K562 (cell line): ENCODE results near the gene FAM161B. TPM values are rescaled to one million over a fixed set of nuclear protein-coding genes. Genes with fewer than 3 reads are reported as not detected.

Source experiments
- FIP1L1 ChIP-seq: fragments of 200-400 bp; formaldehyde crosslinking; IDR thresholded peaks from 2 replicates; pipeline ENCODE4 v1.6.1; 2018; ENCODE audit warnings: mild to moderate bottlenecking, low read depth, low read length; ENCODE audit not compliant: poor library complexity, severe bottlenecking
- GTF2A2 ChIP-seq: IDR thresholded peaks from 2 replicates; pipeline ENCODE4 v1.6.1; 2016; ENCODE audit warnings: mild to moderate bottlenecking, missing genetic modification characterization, missing compliant biosample characterization
- HNRNPH1 ChIP-seq: fragments of 200-400 bp; formaldehyde crosslinking; optimal IDR thresholded peaks from 2 replicates; pipeline ENCODE3; 2017; ENCODE audit warnings: low read depth, mild to moderate bottlenecking, low read length, moderate library complexity
- KDM5B ChIP-seq: fragments of 200-600 bp; sonication (generic); IDR thresholded peaks from 2 replicates; pipeline ENCODE4 v1.6.1; 2012; ENCODE audit warnings: low read depth, mild to moderate bottlenecking, moderate library complexity, low read length, control low read depth, inconsistent platforms; ENCODE audit not compliant: insufficient replicate concordance
- LCOR ChIP-seq: sonication (generic); formaldehyde crosslinking; IDR thresholded peaks from 2 replicates; pipeline ENCODE4 v1.8.0; 2022; ENCODE audit warnings: mild to moderate bottlenecking, missing genetic modification reagents
- MEIS2 ChIP-seq: fragments of 450-650 bp; IDR thresholded peaks from 2 replicates; pipeline ENCODE4 v1.6.1; 2014; ENCODE audit warnings: mild to moderate bottlenecking; ENCODE audit not compliant: partially characterized antibody
- POLR2G ChIP-seq: fragments of 200-400 bp; formaldehyde crosslinking; IDR thresholded peaks from 2 replicates; pipeline ENCODE4 v1.6.1; 2017; ENCODE audit warnings: low read depth, mild to moderate bottlenecking, antibody characterized with exemption, low read length, moderate library complexity
- RB1 ChIP-seq: fragments of 450-650 bp; IDR thresholded peaks from 2 replicates; pipeline ENCODE4 v1.6.1; 2017; ENCODE audit warnings: low read depth, mild to moderate bottlenecking
- RBBP5 ChIP-seq: fragments of 200-600 bp; sonication (generic); IDR thresholded peaks from 2 replicates; pipeline ENCODE4 v1.6.1; 2012; ENCODE audit warnings: borderline replicate concordance, mild to moderate bottlenecking, low read length, control low read depth, inconsistent platforms; ENCODE audit not compliant: insufficient read depth, poor library complexity, severe bottlenecking
- RUNX1 ChIP-seq: sonication (generic); IDR thresholded peaks from 2 replicates; pipeline ENCODE4 v1.6.1; 2016; ENCODE audit warnings: antibody characterized with exemption, low read depth
- SMC3 ChIP-seq: conservative IDR thresholded peaks from 2 replicates; pipeline ENCODE4 v1.6.1; 2011; ENCODE audit warnings: low read depth, low read length, improper control_type of control experiment; ENCODE audit not compliant: insufficient read depth
- SRSF7 ChIP-seq: fragments of 200-400 bp; formaldehyde crosslinking; optimal IDR thresholded peaks from 2 replicates; pipeline ENCODE3; 2017; ENCODE audit warnings: mild to moderate bottlenecking, low read depth, low read length
- ZC3H4 ChIP-seq: sonication (generic); formaldehyde crosslinking; IDR thresholded peaks from 2 replicates; pipeline ENCODE4 v1.9.0; 2021; ENCODE audit warnings: missing genetic modification reagents, borderline replicate concordance
- ZNF124 ChIP-seq: sonication (generic); formaldehyde crosslinking; IDR thresholded peaks from 2 replicates; pipeline ENCODE4 v1.8.1; 2022; ENCODE audit warnings: missing genetic modification reagents
- ZNF57 ChIP-seq: fragments of 450-650 bp; formaldehyde crosslinking; IDR thresholded peaks from 2 replicates; pipeline ENCODE4 v1.4.0; 2020; ENCODE audit warnings: mild to moderate bottlenecking, moderate library complexity
- ZNF707 ChIP-seq: fragments of 250-450 bp; sonication (Bioruptor Pico); conservative IDR thresholded peaks from 2 replicates; pipeline ENCODE4 v1.8.0; 2022; ENCODE audit warnings: inconsistent platforms, mild to moderate bottlenecking, moderate library complexity
- polyA plus RNA-seq, 8 experiments: library from polyadenylated mRNA; depleted of rRNA in 4 of 8; stranded (reverse) in 5 of 8; unstranded in 3 of 8; fragments of >200 nt; fragmentation: Nextera tagmentation in 2 of 8; fragmentation: Illumina TruSeq in 1 of 8; extraction: Ambion mirVana in 2 of 8; extraction: Trizol in 1 of 8; gene quantifications; 2 replicates each; pipeline versions ENCODE4 v1.2.1 to v1.2.3, GENCODE V29; 2011 to 2014; ENCODE audit warnings: inconsistent platforms in 1 of 8, missing spikeins in 1 of 8
- total RNA-seq, 7 experiments: library from RNA; depleted of rRNA in 6 of 7; stranded (reverse); fragments of >200 nt in 6 of 7; fragmentation: Illumina TruSeq in 2 of 7; extraction: Trizol in 2 of 7; gene quantifications; 2 replicates each; pipeline versions ENCODE4 v1.2.1 to v1.2.3, GENCODE V29; 2011 to 2021; ENCODE audit warnings: low replicate concordance in 1 of 7
- TF ChIP-seq, protein P1 (sequence below): sonication (generic); formaldehyde crosslinking; IDR thresholded peaks from 2 replicates; pipeline ENCODE4 v1.8.1; 2023; ENCODE audit warnings: mild to moderate bottlenecking, missing genetic modification reagents
- TF ChIP-seq, protein P2 (sequence below): fragments of 450-650 bp; IDR thresholded peaks from 2 replicates; pipeline ENCODE4 v1.6.1; 2017; ENCODE audit warnings: antibody characterized with exemption
- TF ChIP-seq, protein P3 (sequence below): fragments of 250-450 bp; sonication (Bioruptor Pico); IDR thresholded peaks from 2 replicates; pipeline ENCODE4 v1.8.0; 2022; ENCODE audit warnings: inconsistent platforms, mild to moderate bottlenecking, moderate library complexity, borderline replicate concordance

The FAM161B gene
- total and polyA plus RNA-seq, 9 of the 15 experiments (the other 6 are each of a cell fraction or from before 2014, with no cell fraction given) = 0.15 to 1.3 (median 0.84) TPM

DNA sequence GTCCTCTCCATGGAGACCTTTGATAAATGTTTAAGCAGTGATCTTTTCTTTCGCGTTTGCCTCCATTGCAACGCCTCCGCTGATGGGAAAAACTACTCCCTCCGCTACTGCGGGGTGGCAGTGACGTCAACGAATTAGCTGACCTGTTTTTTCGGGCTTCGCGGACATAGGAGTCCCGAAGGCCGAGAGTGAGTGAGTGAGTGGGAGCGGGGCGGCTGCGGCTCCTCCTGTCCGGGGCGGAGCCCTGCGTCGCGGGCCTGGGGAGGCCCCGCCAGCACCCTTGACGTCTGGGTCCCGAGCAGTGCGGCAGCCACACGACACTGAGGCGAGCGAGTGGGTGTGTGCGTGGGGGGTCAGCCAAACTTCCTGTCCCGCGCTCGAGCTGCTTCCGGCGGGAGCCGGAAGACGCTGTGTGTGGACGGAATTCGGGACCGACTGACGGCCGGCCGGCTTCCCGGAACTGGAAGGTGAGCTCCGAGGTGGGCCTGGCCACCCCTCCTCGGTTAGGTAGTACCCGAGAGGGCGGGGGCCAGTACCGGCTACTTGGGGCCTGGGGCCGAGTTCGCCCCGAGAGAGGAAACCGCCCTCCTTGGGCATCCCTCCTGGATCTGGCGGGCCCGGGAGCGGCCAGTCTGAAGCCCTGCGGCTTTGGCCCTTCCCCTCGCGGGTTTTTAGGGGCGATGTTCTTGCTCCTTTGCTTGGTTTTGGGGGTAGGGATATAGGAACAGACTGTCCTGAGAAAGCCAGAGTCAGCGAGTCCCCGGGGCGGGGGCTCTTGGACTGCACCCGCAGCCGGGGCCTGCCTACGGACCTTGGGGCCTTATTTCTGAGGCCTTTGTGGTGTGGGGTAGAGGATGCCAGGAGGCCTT is 63.2 kb downstream of the FAM161B start, which contains the start of gene ZNF410 (continued):
- TF ChIP-seq, protein P1, sequence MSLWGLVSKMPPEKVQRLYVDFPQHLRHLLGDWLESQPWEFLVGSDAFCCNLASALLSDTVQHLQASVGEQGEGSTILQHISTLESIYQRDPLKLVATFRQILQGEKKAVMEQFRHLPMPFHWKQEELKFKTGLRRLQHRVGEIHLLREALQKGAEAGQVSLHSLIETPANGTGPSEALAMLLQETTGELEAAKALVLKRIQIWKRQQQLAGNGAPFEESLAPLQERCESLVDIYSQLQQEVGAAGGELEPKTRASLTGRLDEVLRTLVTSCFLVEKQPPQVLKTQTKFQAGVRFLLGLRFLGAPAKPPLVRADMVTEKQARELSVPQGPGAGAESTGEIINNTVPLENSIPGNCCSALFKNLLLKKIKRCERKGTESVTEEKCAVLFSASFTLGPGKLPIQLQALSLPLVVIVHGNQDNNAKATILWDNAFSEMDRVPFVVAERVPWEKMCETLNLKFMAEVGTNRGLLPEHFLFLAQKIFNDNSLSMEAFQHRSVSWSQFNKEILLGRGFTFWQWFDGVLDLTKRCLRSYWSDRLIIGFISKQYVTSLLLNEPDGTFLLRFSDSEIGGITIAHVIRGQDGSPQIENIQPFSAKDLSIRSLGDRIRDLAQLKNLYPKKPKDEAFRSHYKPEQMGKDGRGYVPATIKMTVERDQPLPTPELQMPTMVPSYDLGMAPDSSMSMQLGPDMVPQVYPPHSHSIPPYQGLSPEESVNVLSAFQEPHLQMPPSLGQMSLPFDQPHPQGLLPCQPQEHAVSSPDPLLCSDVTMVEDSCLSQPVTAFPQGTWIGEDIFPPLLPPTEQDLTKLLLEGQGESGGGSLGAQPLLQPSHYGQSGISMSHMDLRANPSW (CRISPR knock-in tag) = no peak
- no peak for TF ChIP-seq HNRNPH1
- no peak for TF ChIP-seq ZNF57
- TF ChIP-seq FIP1L1 = peak; percentile 66
- TF ChIP-seq POLR2G = peak; percentile 92
- TF ChIP-seq ZNF707 (CRISPR knock-in tag) = no peak
- no peak for TF ChIP-seq ZC3H4 (CRISPR knock-in tag)
- no peak for TF ChIP-seq SRSF7
- TF ChIP-seq, protein P2, sequence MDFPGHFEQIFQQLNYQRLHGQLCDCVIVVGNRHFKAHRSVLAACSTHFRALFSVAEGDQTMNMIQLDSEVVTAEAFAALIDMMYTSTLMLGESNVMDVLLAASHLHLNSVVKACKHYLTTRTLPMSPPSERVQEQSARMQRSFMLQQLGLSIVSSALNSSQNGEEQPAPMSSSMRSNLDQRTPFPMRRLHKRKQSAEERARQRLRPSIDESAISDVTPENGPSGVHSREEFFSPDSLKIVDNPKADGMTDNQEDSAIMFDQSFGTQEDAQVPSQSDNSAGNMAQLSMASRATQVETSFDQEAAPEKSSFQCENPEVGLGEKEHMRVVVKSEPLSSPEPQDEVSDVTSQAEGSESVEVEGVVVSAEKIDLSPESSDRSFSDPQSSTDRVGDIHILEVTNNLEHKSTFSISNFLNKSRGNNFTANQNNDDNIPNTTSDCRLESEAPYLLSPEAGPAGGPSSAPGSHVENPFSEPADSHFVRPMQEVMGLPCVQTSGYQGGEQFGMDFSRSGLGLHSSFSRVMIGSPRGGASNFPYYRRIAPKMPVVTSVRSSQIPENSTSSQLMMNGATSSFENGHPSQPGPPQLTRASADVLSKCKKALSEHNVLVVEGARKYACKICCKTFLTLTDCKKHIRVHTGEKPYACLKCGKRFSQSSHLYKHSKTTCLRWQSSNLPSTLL = no peak
- peak; percentile 83; the same call in 1 of the 2 replicates for TF ChIP-seq RB1
- no peak for TF ChIP-seq RUNX1
- 0 out of 2 replicates have a peak, but pooled peaks have one; percentile 23 for TF ChIP-seq SMC3
- peak; percentile 82; the same call in 1 of the 2 replicates for TF ChIP-seq LCOR
- TF ChIP-seq, protein P3, sequence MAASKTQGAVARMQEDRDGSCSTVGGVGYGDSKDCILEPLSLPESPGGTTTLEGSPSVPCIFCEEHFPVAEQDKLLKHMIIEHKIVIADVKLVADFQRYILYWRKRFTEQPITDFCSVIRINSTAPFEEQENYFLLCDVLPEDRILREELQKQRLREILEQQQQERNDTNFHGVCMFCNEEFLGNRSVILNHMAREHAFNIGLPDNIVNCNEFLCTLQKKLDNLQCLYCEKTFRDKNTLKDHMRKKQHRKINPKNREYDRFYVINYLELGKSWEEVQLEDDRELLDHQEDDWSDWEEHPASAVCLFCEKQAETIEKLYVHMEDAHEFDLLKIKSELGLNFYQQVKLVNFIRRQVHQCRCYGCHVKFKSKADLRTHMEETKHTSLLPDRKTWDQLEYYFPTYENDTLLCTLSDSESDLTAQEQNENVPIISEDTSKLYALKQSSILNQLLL (CRISPR knock-in tag) = no peak
- no peak for TF ChIP-seq KDM5B
- peak; percentile 65 for TF ChIP-seq MEIS2
- TF ChIP-seq GTF2A2 = no peak
- peak; percentile 89 for TF ChIP-seq RBBP5
- no peak for TF ChIP-seq ZNF124
